Nephron (organoid): ENCODE data around the gene DAO.

Source experiments
- H3K27ac Mint-ChIP-seq, 3 experiments: 2 replicates each; pipeline ENCODE4 v1.8.0; 2020; ENCODE audit warnings: mixed read lengths in 3 of 3, mild to moderate bottlenecking in 2 of 3, moderate library complexity in 1 of 3
- H3K27me3 Mint-ChIP-seq: 2 replicates; pipeline ENCODE4 v1.8.0; 2021; ENCODE audit warnings: low read depth, mild to moderate bottlenecking, moderate library complexity, mixed read lengths
- H3K36me3 Mint-ChIP-seq: 2 replicates; pipeline ENCODE4 v1.8.0; 2020; ENCODE audit warnings: low read depth, mixed read lengths
- H3K4me1 Mint-ChIP-seq: 2 replicates; pipeline ENCODE4 v1.8.0; 2020; ENCODE audit warnings: mixed read lengths
- H3K4me3 Mint-ChIP-seq, 3 experiments: 2 replicates each; pipeline ENCODE4 v1.8.0; 2020; ENCODE audit warnings: mild to moderate bottlenecking in 3 of 3, mixed read lengths in 3 of 3, moderate library complexity in 2 of 3
- H3K9me3 Mint-ChIP-seq: 2 replicates; pipeline ENCODE4 v1.8.0; 2020; ENCODE audit warnings: mixed read lengths
- CTCF ChIP-seq, 3 experiments: fragments of 200-600 bp; sonication (generic); IDR thresholded peaks; one replicate each; pipeline ENCODE4 v1.5.0; 2021; ENCODE audit warnings: antibody characterized with exemption in 3 of 3; ENCODE audit not compliant: unreplicated experiment in 3 of 3

The DAO gene

GRCh38 chr12:108949976-108950375 is 70.1 kb downstream of the DAO start:
- H3K9me3 Mint-ChIP-seq = peaks cover 23% of the 10 kb centered on the region
- H3K4me3 Mint-ChIP-seq = no peak overlapping the region
- TF ChIP-seq CTCF (IDR thresholded peaks at IDR 0.05; ENCODE audit: unreplicated experiment in 3 of 3) = no peak
- peaks cover 19% of the 10 kb centered on the region for H3K27me3 Mint-ChIP-seq
- no peak overlapping the region for H3K27ac Mint-ChIP-seq
- no peaks in the 10 kb centered on the region for H3K4me1 Mint-ChIP-seq
- H3K36me3 Mint-ChIP-seq = no peaks in the 10 kb centered on the region
